ENCODE results near the gene FARSA.

Gene FARSA

GRCh38 chr19:12872941-12873890 lies 60.3 kb downstream of the FARSA start:
- Mint-ChIP-seq H3K36me3 (ENCODE audit: insufficient read depth) (peaks cover 21% of the 10 kb centered on the region), H3K27ac (ENCODE audit: low read depth) (no peak overlapping the region), H3K27me3 (no peaks in the 10 kb centered on the region), H3K4me3 (peak overlapping the region; percentile 41), H3K9me3 (no peaks in the 10 kb centered on the region), H3K4me1 (peaks cover 7% of the 10 kb centered on the region)
- ATAC-seq (replicated peaks; ENCODE audit: extremely low read depth, poor library complexity, severe bottlenecking) (peak; percentile 63), DNase-seq (ENCODE audit: low spot score in 2 of 2) (peak; percentile 39 to 51)

All from central memory CD8-positive, alpha-beta T cell (primary cell).